Stromal cell of bone marrow (primary cell): ENCODE measurements around the gene MCC.
"Not testable (repeated sequence)": the region's sequence is repeated elsewhere in the genome, so short reads cannot be mapped to it uniquely, and the experiment has no call there.

Source experiments
- DNase-seq: peaks from one replicate; pipeline ENCODE4 v3.0.0-alpha.2; 2012; ENCODE audit warnings: low read depth

The MCC gene

DNA sequence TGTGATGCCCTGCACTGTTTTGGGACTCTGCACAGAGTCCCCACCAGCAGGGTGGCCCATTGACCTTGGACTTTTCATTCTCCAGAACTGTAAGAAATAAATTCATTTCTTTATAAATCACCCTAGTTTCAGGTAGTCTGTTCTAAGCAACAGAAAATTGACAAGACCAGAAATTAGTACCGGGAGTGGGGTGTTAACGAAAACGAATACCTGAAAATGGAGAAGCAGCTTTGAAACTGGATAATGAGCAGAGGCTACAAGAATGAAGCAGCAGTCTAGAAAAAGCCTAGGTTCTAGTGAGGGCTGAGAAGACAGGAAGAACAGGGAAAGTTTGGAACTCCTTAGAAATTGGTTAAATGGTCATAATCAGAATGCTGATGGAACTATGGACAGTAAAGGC lies 2.1 kb upstream of the MCC start:
- DNase-seq, result no peak

- peak; percentile 97 for DNase-seq
Observed at GRCh38 chr5:113489299-113489698, 1.0 kb upstream of the MCC start.

- DNase-seq, result no peak
Observed at GRCh38 chr5:113488645-113489184, 462 bp upstream of the MCC start.

- no peak for DNase-seq
Observed at GRCh38 chr5:113487416-113487780, 855 bp downstream of the MCC start.

GRCh38 chr5:113480243-113480642 lies 8.0 kb downstream of the MCC start:
- DNase-seq, result no peak

DNA sequence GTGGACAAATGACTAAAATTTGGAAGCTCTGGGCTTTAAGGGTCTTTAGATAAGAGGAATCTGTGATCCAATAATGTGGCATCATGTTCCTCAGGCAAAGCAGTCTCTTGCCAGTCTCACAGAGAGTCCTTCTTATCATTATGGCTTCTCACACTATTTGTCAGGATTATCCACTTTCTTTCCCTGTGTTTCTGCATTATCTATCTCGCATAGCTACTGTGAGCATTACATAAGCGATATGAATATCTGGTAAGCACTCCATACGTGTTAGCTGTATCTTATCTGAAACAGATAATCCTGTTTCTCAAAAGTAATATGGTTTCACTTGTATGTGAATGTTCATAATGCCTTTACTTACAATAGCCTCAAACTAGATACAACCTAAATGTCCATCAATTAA lies 9.6 kb downstream of the MCC start:
- no peak for DNase-seq

- no peak for DNase-seq
Observed at GRCh38 chr5:113474100-113474728, 14.0 kb downstream of the MCC start.

- no peak for DNase-seq
Observed at GRCh38 chr5:113463032-113463431, 25.2 kb downstream of the MCC start.

- DNase-seq, result not testable (repeated sequence)
Observed at GRCh38 chr5:113457106-113457505, 31.1 kb downstream of the MCC start.

GRCh38 chr5:113452941-113453340 lies 35.3 kb downstream of the MCC start:
- DNase-seq, result no peak

GRCh38 chr5:113451797-113452196 lies 36.5 kb downstream of the MCC start:
- DNase-seq, result peak; percentile 9

DNA sequence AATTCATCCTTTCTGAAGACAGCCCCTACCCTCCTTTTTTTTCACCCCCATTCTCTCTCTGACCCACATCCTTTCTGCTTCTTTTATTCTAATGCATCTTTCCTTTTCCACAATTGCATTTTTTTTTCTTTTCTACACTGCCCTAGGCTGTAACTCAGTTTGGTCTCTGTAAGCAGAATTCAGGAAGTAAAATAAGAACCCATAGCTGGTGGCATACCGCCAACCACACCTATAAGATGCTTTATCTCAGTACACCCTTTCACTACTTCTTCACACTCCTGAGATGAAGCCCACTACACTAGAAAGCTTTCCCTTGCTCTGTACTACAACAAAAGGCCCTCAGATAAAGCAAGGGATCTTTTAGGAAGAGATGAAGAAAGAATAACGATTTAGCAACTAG lies 37.3 kb downstream of the MCC start:
- no peak for DNase-seq

DNA sequence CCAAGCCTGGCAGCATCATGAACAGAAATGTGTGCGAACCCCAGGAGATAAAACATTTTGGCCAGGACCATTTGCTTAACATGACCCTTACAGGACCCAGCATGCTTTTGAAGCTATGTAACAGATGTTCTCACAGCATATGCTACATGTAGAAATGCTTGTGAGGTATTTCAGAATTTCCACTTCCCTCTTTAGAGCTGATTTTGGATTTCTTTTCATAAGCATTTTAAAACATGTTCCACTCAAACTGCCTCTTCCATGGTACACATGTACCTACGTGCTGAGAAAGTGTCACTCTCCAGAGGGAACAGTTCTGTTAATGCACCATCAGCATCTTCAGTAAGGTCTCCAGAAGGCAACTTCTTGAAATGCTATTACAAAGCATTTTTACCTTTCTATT lies 37.8 kb downstream of the MCC start:
- DNase-seq, result no peak

DNA sequence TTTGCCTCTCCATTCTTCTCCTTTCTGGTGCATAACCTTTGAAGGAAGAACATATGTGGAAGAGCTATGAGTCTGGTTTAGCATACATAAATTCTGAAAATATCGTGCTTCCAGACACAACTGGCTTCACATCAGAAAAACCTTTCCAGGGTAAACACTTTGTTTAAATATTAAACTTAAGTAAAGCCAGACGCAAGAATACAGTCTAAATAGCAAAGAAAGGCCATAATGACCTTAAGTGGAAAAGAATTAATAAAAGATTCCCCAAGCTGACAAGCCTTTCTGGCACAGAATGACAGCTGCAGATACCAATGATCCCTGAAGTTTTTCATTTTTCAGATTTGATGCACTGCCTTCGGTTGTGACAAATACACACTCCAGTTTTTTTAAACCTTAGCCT lies 40.0 kb downstream of the MCC start:
- no peak for DNase-seq

DNA sequence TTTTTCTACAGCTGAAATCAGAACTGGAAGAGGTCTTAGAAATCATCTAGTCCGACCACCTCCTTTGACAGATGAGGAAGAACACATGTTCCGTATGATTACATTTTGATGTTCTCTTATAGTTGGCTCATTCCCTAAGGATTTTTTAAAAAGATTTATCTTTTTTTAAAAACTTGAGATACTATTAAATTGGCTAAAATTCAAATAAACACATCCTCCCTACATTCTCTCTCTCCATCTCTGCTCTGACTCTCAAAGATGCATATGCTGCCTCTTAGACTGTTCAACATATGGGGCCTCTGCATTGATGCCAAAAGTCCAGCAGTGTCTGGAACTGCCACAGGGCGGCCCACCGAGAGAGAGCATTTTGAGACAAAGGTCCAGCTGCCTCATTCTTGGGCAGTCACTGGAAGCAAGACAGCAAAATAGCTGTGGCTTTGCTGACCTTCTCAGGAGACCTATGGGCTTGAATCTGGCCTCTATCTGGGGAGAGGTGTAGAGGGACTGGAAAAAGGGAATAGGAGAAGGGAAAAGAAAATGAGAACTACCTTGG lies 40.7 kb downstream of the MCC start:
- DNase-seq, result no peak

GRCh38 chr5:113446358-113446927 lies 41.8 kb downstream of the MCC start:
- DNase-seq, result no peak

- DNase-seq, result no peak
Observed at GRCh38 chr5:113437111-113437510, 51.1 kb downstream of the MCC start.

DNA sequence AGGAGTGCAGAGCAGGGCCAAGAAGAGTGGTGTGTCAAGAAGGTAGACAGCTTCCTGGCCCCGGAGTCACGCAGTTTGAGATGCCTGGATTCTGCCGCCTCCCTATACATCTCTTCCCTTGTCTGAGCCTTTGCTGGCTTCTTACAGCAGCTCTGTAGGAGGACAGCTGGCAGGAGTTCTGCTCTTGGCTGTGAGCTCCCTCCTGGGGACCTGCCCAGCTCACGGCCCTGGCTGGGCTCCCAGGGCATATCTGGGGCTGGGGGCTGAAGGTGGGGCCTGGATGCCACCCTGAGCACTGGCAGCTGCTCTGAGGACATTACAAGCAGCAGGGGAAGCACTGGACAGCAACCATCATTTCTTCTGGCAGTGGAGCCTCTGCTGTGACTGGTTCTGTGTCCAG lies 52.7 kb downstream of the MCC start:
- no peak for DNase-seq

DNA sequence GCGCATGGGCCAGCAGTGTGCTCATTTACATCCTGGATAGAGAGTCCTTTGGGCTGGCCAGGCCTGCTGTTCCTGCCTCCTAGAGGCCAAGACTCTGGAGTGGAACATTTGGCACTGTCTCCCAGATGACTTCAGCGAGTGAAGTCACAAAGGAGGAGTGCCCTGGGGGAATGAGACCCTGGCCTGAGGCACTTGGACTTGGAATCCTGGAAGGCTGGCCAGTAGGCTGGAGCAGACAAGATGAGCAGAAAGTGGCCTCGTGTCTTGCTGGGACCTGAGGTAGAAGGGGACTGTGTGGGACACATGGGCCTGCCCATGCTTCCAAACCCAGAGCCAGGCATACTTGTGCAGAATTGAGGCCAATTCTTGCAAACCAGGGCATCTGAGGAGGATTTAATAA lies 53.4 kb downstream of the MCC start, which contains the start of gene TSSK1B:
TSS of gene TSSK1B (minus strand) at position 101 of the 400 bp plus-strand sequence. CDS start 150 bp downstream, outside the sequence.
- no peak for DNase-seq

- no peak for DNase-seq
Observed at GRCh38 chr5:113433862-113434612, 54.2 kb downstream of the MCC start.

- no peak for DNase-seq
Observed at GRCh38 chr5:113433071-113433470, 55.2 kb downstream of the MCC start.

- DNase-seq, result no peak
Observed at GRCh38 chr5:113427871-113428574, 60.2 kb downstream of the MCC start.
